NCI-H69 (cell line): ENCODE results near the gene EPB41L5.
"Not testable (repeated sequence)": the region's sequence is repeated elsewhere in the genome, so short reads cannot be mapped to it uniquely, and the experiment has no call there.

Experiments
- DNase-seq: peaks from one replicate; lab custom pipeline; 2025; lab: John Stamatoyannopoulos, UW

Gene EPB41L5

GRCh38 chr2:120100627-120101026, 87.8 kb downstream of the EPB41L5 start:
- no peak for DNase-seq

GRCh38 chr2:120103723-120104467, 91.0 kb downstream of the EPB41L5 start:
- DNase-seq = no peak

GRCh38 chr2:120104772-120105171, 91.9 kb downstream of the EPB41L5 start:
- DNase-seq = no peak

GRCh38 chr2:120105360-120105759, 92.5 kb downstream of the EPB41L5 start:
- DNase-seq = no peak

GRCh38 chr2:120108049-120108448, 95.2 kb downstream of the EPB41L5 start:
- DNase-seq = peak; percentile 44

- DNase-seq = no peak
Observed at GRCh38 chr2:120108749-120109148, 95.9 kb downstream of the EPB41L5 start.

GRCh38 chr2:120109186-120110061, 96.5 kb downstream of the EPB41L5 start:
- peak; percentile 35 for DNase-seq

GRCh38 chr2:120110062-120110362, 97.1 kb downstream of the EPB41L5 start:
- DNase-seq = no peak

GRCh38 chr2:120110507-120110906, 97.6 kb downstream of the EPB41L5 start:
- DNase-seq = no peak

- DNase-seq = no peak
Observed at GRCh38 chr2:120111193-120111592, 98.3 kb downstream of the EPB41L5 start.

- DNase-seq = no peak
Observed at GRCh38 chr2:120118018-120118417, 105.1 kb downstream of the EPB41L5 start.

GRCh38 chr2:120118471-120118870, 105.6 kb downstream of the EPB41L5 start:
- DNase-seq = no peak

- DNase-seq = not testable (repeated sequence)
Observed at GRCh38 chr2:120121337-120121736, 108.5 kb downstream of the EPB41L5 start.

- DNase-seq = no peak
Observed at GRCh38 chr2:120123090-120123489, 110.2 kb downstream of the EPB41L5 start.

- DNase-seq = no peak
Observed at GRCh38 chr2:120125195-120125594, 112.3 kb downstream of the EPB41L5 start.

GRCh38 chr2:120128216-120128615, 115.3 kb downstream of the EPB41L5 start:
- DNase-seq = no peak

GRCh38 chr2:120132190-120132589, 119.3 kb downstream of the EPB41L5 start:
- no peak for DNase-seq

GRCh38 chr2:120132691-120133090, 119.8 kb downstream of the EPB41L5 start:
- DNase-seq = no peak

GRCh38 chr2:120133572-120134244, 120.8 kb downstream of the EPB41L5 start:
- no peak for DNase-seq

- no peak for DNase-seq
Observed at GRCh38 chr2:120134263-120134662, 121.4 kb downstream of the EPB41L5 start.

- not testable (repeated sequence) for DNase-seq
Observed at GRCh38 chr2:120135013-120135412, 122.1 kb downstream of the EPB41L5 start.

- no peak for DNase-seq
Observed at GRCh38 chr2:120140866-120141265, 128.0 kb downstream of the EPB41L5 start.
